ENCODE measurements around the gene UST.

DNA sequence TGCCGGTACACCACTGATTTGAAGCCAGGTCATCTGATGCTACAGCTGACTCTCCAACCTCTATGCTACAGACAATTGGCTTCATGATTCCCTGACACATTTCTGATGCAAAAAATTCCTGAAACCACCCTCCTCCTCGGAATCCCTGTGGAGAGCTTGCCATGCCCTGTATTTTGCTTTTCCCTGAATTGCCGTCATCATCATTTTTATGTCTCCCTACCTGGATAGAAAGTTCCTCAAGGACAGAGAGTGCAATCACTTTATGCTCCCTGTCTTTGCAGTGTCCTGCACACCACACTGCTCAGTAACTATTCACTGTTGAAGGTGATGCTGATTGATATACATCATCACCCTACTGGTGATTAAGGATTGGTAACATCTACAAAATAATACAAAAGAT, 239.8 kb downstream of the UST start:
- TF ChIP-seq, protein P1, sequence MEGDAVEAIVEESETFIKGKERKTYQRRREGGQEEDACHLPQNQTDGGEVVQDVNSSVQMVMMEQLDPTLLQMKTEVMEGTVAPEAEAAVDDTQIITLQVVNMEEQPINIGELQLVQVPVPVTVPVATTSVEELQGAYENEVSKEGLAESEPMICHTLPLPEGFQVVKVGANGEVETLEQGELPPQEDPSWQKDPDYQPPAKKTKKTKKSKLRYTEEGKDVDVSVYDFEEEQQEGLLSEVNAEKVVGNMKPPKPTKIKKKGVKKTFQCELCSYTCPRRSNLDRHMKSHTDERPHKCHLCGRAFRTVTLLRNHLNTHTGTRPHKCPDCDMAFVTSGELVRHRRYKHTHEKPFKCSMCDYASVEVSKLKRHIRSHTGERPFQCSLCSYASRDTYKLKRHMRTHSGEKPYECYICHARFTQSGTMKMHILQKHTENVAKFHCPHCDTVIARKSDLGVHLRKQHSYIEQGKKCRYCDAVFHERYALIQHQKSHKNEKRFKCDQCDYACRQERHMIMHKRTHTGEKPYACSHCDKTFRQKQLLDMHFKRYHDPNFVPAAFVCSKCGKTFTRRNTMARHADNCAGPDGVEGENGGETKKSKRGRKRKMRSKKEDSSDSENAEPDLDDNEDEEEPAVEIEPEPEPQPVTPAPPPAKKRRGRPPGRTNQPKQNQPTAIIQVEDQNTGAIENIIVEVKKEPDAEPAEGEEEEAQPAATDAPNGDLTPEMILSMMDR (IDR thresholded peaks at IDR 0.05; ENCODE audit: poor library complexity, severe bottlenecking), result no peak
- TF ChIP-seq TAF1 (IDR thresholded peaks at IDR 0.05; ENCODE audit: low read depth), result no peak
- no peak for TF ChIP-seq SMC3 (conservative IDR thresholded peaks at IDR 0.05; ENCODE audit: poor library complexity)
- TF ChIP-seq, protein P2, sequence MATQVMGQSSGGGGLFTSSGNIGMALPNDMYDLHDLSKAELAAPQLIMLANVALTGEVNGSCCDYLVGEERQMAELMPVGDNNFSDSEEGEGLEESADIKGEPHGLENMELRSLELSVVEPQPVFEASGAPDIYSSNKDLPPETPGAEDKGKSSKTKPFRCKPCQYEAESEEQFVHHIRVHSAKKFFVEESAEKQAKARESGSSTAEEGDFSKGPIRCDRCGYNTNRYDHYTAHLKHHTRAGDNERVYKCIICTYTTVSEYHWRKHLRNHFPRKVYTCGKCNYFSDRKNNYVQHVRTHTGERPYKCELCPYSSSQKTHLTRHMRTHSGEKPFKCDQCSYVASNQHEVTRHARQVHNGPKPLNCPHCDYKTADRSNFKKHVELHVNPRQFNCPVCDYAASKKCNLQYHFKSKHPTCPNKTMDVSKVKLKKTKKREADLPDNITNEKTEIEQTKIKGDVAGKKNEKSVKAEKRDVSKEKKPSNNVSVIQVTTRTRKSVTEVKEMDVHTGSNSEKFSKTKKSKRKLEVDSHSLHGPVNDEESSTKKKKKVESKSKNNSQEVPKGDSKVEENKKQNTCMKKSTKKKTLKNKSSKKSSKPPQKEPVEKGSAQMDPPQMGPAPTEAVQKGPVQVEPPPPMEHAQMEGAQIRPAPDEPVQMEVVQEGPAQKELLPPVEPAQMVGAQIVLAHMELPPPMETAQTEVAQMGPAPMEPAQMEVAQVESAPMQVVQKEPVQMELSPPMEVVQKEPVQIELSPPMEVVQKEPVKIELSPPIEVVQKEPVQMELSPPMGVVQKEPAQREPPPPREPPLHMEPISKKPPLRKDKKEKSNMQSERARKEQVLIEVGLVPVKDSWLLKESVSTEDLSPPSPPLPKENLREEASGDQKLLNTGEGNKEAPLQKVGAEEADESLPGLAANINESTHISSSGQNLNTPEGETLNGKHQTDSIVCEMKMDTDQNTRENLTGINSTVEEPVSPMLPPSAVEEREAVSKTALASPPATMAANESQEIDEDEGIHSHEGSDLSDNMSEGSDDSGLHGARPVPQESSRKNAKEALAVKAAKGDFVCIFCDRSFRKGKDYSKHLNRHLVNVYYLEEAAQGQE (IDR thresholded peaks at IDR 0.05; ENCODE audit: borderline replicate concordance), result no peak
